LNCaP clone FGC (cell line): Measurements from ENCODE around the gene VGLL1.

Experiments used
- DNase-seq: peaks from one replicate; pipeline ENCODE4 v3.0.0-alpha.2; 2011; ENCODE audit warnings: low read depth
- H3K4me3 ChIP-seq: 2 replicates; pipeline ENCODE4 v1.5.1; 2011; ENCODE audit warnings: mild to moderate bottlenecking, low read depth, low read length, control low read depth
- CTCF ChIP-seq: IDR thresholded peaks from 2 replicates; pipeline ENCODE4 v1.5.1; 2012; ENCODE audit warnings: mild to moderate bottlenecking; ENCODE audit not compliant: control insufficient read depth, insufficient read depth; ENCODE audit errors: extremely low read depth

Gene VGLL1

GRCh38 chrX:136529795-136530194 lies 2.2 kb upstream of the VGLL1 start:
- no peak overlapping the region for H3K4me3 ChIP-seq
- TF ChIP-seq CTCF, result no peak
- DNase-seq, result no peak

- no peak for DNase-seq
- TF ChIP-seq CTCF, result no peak
- H3K4me3 ChIP-seq, result no peak overlapping the region
Measured at GRCh38 chrX:136534131-136534530, 2.1 kb downstream of the VGLL1 start.

GRCh38 chrX:136538811-136539210 lies 6.8 kb downstream of the VGLL1 start:
- H3K4me3 ChIP-seq, result no peak overlapping the region
- TF ChIP-seq CTCF, result no peak
- DNase-seq, result no peak

- no peak for TF ChIP-seq CTCF
- no peak for DNase-seq
- no peak overlapping the region for H3K4me3 ChIP-seq
Measured at GRCh38 chrX:136540226-136540625, 8.2 kb downstream of the VGLL1 start.

- DNase-seq, result no peak
- no peak overlapping the region for H3K4me3 ChIP-seq
- TF ChIP-seq CTCF, result no peak
Measured at GRCh38 chrX:136541294-136541693, 9.3 kb downstream of the VGLL1 start.

GRCh38 chrX:136542281-136542680 lies 10.3 kb downstream of the VGLL1 start:
- H3K4me3 ChIP-seq, result no peak overlapping the region
- TF ChIP-seq CTCF, result no peak
- no peak for DNase-seq

- DNase-seq, result no peak
- TF ChIP-seq CTCF, result no peak
Measured at GRCh38 chrX:136546371-136546781, 14.4 kb downstream of the VGLL1 start.

More at GRCh38 chrX:136546371-136546781, 14.4 kb downstream of the VGLL1 start:
- no peak overlapping the region for H3K4me3 ChIP-seq
